GM23338 (cell line): ENCODE results near the gene WFDC6. TPM values are rescaled to one million over a fixed set of nuclear protein-coding genes. Genes with fewer than 3 reads are reported as not detected.

Source experiments
- ATAC-seq: fragments of 200-7000 bp; cut with Tn5 transposase; 3 replicates; pipeline ENCODE4 v1.9.1; 2020
- DNase-seq: peaks from one replicate; pipeline ENCODE4 v3.0.0-alpha.2; 2015; ENCODE audit warnings: low spot score
- H2AFZ ChIP-seq: fragments of 200-600 bp; sonication (generic); 2 replicates; pipeline ENCODE4 v1.8.0; 2016; ENCODE audit warnings: antibody characterized with exemption, mild to moderate bottlenecking, moderate library complexity
- H3F3A ChIP-seq: fragments of 200-600 bp; sonication (generic); replicated peaks from 2 replicates; pipeline ENCODE4 v1.8.0; 2017; ENCODE audit warnings: antibody characterized with exemption, mixed run types, low read depth
- H3K27ac ChIP-seq: fragments of 200-600 bp; sonication (generic); 2 replicates; pipeline ENCODE4 v1.6.1; 2016; ENCODE audit warnings: low read depth
- H3K27me3 ChIP-seq: fragments of 200-600 bp; sonication (generic); 2 replicates; pipeline ENCODE4 v1.8.0; 2016; ENCODE audit warnings: mild to moderate bottlenecking, mixed run types, moderate library complexity; ENCODE audit not compliant: insufficient read depth
- H3K36me3 ChIP-seq: fragments of 200-600 bp; sonication (generic); 2 replicates; pipeline ENCODE4 v1.8.0; 2016; ENCODE audit warnings: mild to moderate bottlenecking; ENCODE audit not compliant: insufficient read depth
- H3K4me1 ChIP-seq: fragments of 200-600 bp; sonication (generic); 2 replicates; pipeline ENCODE4 v1.8.0; 2016; ENCODE audit warnings: mild to moderate bottlenecking, moderate library complexity; ENCODE audit not compliant: insufficient read depth
- H3K4me2 ChIP-seq: fragments of 200-600 bp; sonication (generic); 2 replicates; pipeline ENCODE4 v1.7.1; 2017; ENCODE audit warnings: mixed run types
- H3K4me3 ChIP-seq: fragments of 200-600 bp; sonication (generic); 2 replicates; pipeline ENCODE4 v1.6.1; 2016; ENCODE audit warnings: mixed run types
- H3K79me2 ChIP-seq: fragments of 200-600 bp; sonication (generic); replicated peaks from 2 replicates; pipeline ENCODE4 v1.8.0; 2017; ENCODE audit warnings: mild to moderate bottlenecking; ENCODE audit not compliant: insufficient read depth
- H3K9me2 ChIP-seq: fragments of 200-600 bp; sonication (generic); 2 replicates; pipeline ENCODE4 v1.8.0; 2017; ENCODE audit not compliant: insufficient read depth
- H4K20me1 ChIP-seq: fragments of 200-600 bp; sonication (generic); replicated peaks from 2 replicates; pipeline ENCODE4 v1.8.0; 2017; ENCODE audit warnings: mild to moderate bottlenecking; ENCODE audit not compliant: insufficient read depth
- H3K27ac Mint-ChIP-seq: 2 replicates; pipeline ENCODE4 v1.8.0; 2020; ENCODE audit warnings: inconsistent platforms, mild to moderate bottlenecking, moderate library complexity, mixed read lengths
- H3K27me3 Mint-ChIP-seq: 3 replicates; pipeline ENCODE4 v1.8.0; 2022; ENCODE audit warnings: low read depth, mild to moderate bottlenecking, moderate library complexity, mixed read lengths, inconsistent platforms; ENCODE audit not compliant: insufficient read depth, poor library complexity
- H3K36me3 Mint-ChIP-seq: 3 replicates; pipeline ENCODE4 v1.8.0; 2021; ENCODE audit warnings: low read depth, mild to moderate bottlenecking, inconsistent platforms, moderate library complexity, mixed read lengths
- H3K4me1 Mint-ChIP-seq: 3 replicates; pipeline ENCODE4 v1.8.0; 2020; ENCODE audit warnings: mild to moderate bottlenecking, inconsistent platforms, mixed read lengths
- H3K4me3 Mint-ChIP-seq: 3 replicates; pipeline ENCODE4 v1.8.0; 2021; ENCODE audit warnings: moderate library complexity, mild to moderate bottlenecking, inconsistent platforms, mixed read lengths
- H3K9me3 Mint-ChIP-seq: 3 replicates; pipeline ENCODE4 v1.8.0; 2020; ENCODE audit warnings: moderate library complexity, mild to moderate bottlenecking, inconsistent platforms, mixed read lengths
- CTCF ChIP-seq, 2 experiments: fragments of 200-600 bp in 1 of 2; sonication (generic) in 1 of 2; conservative IDR thresholded peaks; 2 replicates each; pipeline versions ENCODE4 v1.5.1 to v1.6.1; 2016 to 2017; ENCODE audit warnings: antibody characterized with exemption in 2 of 2, low read depth in 2 of 2, mild to moderate bottlenecking in 2 of 2, moderate library complexity in 1 of 2
- ETS1 ChIP-seq: IDR thresholded peaks from 2 replicates; pipeline ENCODE4 v1.6.1; 2016; ENCODE audit warnings: antibody characterized with exemption
- EZH2 ChIP-seq: fragments of 200-600 bp; sonication (generic); IDR thresholded peaks from one replicate; pipeline ENCODE4 v1.8.0; 2017; ENCODE audit warnings: antibody characterized with exemption, mild to moderate bottlenecking, low read depth; ENCODE audit not compliant: unreplicated experiment
- EZH2phosphoT487 ChIP-seq: fragments of 200-600 bp; sonication (generic); IDR thresholded peaks from one replicate; pipeline ENCODE4 v1.8.1; 2018; ENCODE audit warnings: antibody characterized with exemption; ENCODE audit not compliant: unreplicated experiment
- NANOG ChIP-seq: IDR thresholded peaks from 2 replicates; pipeline ENCODE4 v1.6.1; 2016; ENCODE audit warnings: antibody characterized with exemption, borderline replicate concordance
- POLR2AphosphoS5 ChIP-seq: IDR thresholded peaks from 2 replicates; pipeline ENCODE4 v1.6.1; 2016; ENCODE audit warnings: antibody characterized with exemption, low read depth
- ZNF462 ChIP-seq: fragments of 250-450 bp; sonication (Bioruptor Pico); IDR thresholded peaks from 2 replicates; pipeline ENCODE4 v1.5.0; 2020; ENCODE audit warnings: mild to moderate bottlenecking, moderate library complexity
- polyA plus RNA-seq: library from polyadenylated mRNA; unstranded; fragments of >200 nt; fragmentation: Nextera tagmentation; extraction: Ambion mirVana; gene quantifications from 2 replicates; pipeline ENCODE4 v1.2.1, GENCODE V29; 2016
- total RNA-seq: library from RNA; depleted of rRNA; stranded (reverse); fragments of >200 nt; shearing (Covaris generic); gene quantifications from 2 replicates; pipeline ENCODE4 v1.2.3, GENCODE V29; 2014

Gene WFDC6
- total and polyA plus RNA-seq, 2 experiments from 2014 or later = not detected

GRCh38 chr20:45578231-45578630 is 38.9 kb upstream of the WFDC6 start:
- Mint-ChIP-seq H3K9me3 (no peaks in the 10 kb centered on the region), H3K36me3 (no peaks in the 10 kb centered on the region), H3K4me1 (peaks cover 38% of the 10 kb centered on the region), H3K27me3 (peaks cover 2% of the 10 kb centered on the region), H3K27ac (no peak overlapping the region), H3K4me3 (no peak overlapping the region)
- no peak for TF ChIP-seq ETS1
- TF ChIP-seq EZH2 = no peak
- peak; percentile 81; the same call in 1 of the 2 replicates for TF ChIP-seq ZNF462 (CRISPR knock-in tag)
- no peak for TF ChIP-seq POLR2AphosphoS5
- no peak for TF ChIP-seq CTCF (conservative IDR thresholded peaks at IDR 0.05; ENCODE audit: low read depth in 2 of 2)
- no peak for TF ChIP-seq NANOG
- no peak for TF ChIP-seq EZH2phosphoT487
- Histone ChIP-seq H3K4me2 (no peak overlapping the region), H3K27me3 (no peaks in the 10 kb centered on the region), H3K79me2 (no peaks in the 10 kb centered on the region), H3F3A (no peaks in the 10 kb centered on the region), H4K20me1 (no peaks in the 10 kb centered on the region), H3K4me3 (no peak overlapping the region), H3K9me2 (no peaks in the 10 kb centered on the region), H3K27ac (peak overlapping the region; percentile 73), H3K4me1 (peaks cover 33% of the 10 kb centered on the region), H3K36me3 (no peaks in the 10 kb centered on the region), H2AFZ (peak overlapping the region; percentile 4; the same call in 1 of the 2 replicates)
- ATAC-seq (peak; percentile 68), DNase-seq (peak; percentile 39)
